GM18519 (cell line): ENCODE results near the gene LRP6.
"Not testable (repeated sequence)": the region's sequence is repeated elsewhere in the genome, so short reads cannot be mapped to it uniquely, and the experiment has no call there.

ENCODE experiments used
- ATAC-seq: cut with Tn5 transposase; IDR thresholded peaks from one replicate; pipeline ENCODE4 v1.9.1; 2021; ENCODE audit warnings: mild to moderate bottlenecking, moderate library complexity; ENCODE audit not compliant: unreplicated experiment, low FRiP score

Gene LRP6

DNA sequence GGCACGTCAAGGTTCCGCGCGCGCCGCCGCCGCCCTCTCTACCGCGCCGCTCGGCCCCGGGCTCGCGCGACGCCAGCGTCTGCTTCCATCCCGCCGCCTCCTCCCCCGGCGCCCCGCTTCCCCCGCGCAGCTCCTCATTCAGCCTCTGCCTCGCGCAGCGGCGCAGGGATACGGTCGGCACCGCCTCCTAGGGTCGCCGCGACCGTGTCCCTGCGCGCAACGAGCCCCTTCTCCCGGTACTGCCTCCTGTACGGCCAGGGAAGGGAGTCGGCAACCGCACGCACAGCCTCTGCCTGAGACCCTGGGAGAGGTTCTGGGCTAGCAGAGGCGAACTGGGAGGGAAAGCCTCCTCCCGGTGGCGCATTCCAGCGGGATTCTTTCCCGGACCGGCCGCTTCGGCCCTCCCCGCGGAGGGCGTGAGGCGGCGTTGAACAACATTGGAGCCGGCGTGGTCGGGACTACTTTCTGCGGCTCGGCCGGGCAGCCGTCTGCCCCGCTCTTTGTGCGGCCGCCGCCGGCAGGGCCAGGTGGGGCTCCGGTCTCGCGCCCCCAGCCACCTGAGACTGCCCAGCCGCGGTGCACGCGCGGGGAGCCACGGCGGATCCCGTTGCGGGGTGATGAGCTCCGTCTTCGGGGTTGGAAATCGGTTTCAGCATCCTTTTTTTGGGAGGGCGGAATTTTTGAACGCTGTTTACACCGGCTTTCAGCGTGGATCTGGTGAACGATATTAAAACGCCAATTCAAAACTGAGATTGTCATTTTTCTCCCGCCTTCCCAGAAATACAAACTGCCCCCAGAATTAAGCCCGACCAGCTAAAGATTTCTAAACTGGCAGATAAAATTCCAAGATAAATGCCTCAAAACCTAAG is at the start of gene LRP6:
Gene LRP6 (minus strand): TSS at position 172 of the 869 bp plus-strand sequence. CDS start 309 bp downstream, outside the sequence.
- ATAC-seq = peak; percentile 68

GRCh38 chr12:12315838-12316237 is 49.0 kb upstream of the LRP6 start:
- no peak for ATAC-seq

DNA sequence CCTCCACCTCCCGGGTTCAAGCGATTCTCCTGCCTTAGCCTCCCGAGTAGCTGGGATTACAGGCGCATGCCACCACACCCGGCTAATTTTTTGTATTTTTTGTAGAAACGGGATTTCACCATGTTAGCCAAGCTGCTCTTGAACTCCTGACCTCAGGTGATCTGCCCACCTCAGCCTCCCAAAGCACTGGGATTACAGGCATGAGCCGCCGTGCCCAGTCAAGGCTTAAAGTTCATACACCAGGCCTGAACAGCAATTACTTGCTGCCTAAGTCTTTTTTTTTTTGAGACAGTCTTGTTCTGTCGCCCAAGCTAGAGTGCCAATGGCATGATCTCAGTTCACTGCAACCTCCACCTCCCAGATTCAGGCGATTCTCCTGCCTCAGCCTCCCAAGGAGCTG is 43.9 kb upstream of the LRP6 start:
- ATAC-seq = not testable (repeated sequence)

GRCh38 chr12:12305568-12306300 is 38.9 kb upstream of the LRP6 start:
- no peak for ATAC-seq

DNA sequence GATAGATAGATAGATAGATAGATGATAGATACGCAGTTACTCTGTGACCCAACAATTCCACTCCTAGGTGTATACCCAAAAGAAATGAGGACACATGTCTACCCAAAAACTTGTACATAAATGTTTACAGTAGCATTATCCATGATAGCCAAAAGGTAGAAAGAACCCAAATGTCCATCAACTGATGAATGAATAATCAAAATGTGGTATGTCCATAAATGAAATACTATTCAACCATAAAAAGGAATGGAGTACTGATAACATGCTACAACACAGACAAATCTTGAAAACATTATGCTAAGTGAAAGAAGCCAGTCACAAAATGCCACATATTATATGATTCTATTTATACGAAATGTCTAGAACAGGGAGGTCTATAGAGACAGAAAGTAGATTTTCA is 36.1 kb upstream of the LRP6 start:
- no peak for ATAC-seq

- ATAC-seq = no peak
These were observed 34.3 kb upstream of the LRP6 start for GRCh38 chr12:12301122-12301521.

DNA sequence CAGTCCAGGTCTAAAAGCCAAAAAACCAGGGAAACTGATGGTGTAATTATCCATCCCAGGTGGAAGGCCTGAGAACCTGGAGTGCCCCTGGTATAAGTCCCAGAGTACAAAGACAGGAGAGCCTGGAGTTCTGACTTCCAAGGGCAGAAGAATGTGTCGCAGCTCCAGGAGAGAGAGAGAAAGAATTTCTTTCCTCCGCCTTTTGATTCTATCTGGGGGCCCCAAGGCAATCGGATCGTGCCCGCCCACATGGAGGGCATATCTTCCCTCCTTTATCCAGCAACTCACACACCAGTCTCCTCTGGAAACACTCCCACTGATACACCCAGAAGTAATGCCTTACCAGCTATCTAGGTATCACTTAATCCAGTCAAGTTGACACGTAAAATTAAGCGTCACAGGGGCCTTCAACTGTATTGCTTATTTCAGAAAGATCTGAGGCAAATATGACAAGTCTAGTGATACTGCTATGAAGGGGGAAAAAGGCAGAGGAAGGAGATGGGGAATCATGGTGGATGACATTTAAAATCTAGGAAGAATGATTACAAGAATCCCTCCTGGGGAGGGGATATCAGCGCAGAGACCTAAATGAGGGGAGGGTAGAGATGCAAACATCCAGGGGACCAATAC is 30.5 kb upstream of the LRP6 start:
- no peak for ATAC-seq

DNA sequence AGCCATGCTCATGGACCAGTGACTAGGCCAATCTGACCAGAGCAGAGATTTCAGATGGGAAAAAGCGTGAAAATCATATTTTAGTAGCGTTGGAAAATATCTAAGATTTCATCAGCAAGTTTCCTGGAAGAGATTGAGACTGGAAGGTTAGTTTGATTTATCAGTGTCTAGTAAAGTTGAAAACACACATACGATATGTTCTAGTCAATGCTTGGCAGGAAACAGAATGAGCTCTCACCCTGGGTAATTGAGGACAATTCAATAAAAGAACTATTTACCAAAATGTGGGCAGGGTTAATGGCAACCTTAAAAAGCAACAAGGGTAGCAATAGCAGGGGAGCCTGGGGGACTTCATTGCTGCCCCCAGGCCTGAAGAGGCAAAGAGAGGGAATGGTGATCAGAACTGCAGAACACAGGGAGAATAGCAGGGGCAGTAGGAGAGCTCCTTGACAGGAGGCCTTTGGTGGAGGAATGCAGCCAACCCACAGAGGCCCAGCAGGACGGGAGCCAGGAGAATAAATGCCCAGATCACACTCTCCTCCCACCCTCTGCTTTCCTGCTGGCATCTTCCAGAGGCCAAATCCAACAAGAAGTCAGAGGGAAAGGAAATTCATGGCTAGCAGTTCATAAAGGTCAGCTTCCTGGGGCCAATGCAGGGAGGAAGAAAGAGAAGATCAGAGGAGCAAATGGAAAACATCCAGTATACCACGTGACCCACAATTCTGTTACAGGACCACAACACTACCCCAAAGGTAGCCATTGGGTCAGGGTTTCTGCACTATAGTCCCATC is 27.6 kb upstream of the LRP6 start:
- ATAC-seq = no peak

DNA sequence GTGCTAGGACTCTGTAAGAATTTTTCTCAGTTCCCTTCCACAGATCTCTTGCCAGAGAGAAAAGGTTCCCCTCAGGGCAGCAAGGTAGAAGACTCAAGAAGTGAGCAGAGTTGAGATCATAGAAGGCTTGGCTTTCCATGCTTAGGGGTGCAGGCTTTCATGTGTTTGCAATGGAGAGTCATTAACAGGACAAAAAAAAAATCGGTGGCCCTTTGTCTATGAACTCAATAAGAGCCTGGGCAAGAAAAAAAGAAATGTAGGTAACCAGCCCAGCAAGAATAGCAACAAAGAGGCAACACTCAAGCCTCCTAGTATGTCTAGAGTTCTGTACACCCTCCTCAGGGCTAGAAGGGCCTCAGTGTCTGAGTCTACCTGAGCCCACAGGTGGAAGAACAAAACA is 23.4 kb upstream of the LRP6 start:
- no peak for ATAC-seq

- no peak for ATAC-seq
These were observed 19.6 kb upstream of the LRP6 start for GRCh38 chr12:12286441-12286840.

DNA sequence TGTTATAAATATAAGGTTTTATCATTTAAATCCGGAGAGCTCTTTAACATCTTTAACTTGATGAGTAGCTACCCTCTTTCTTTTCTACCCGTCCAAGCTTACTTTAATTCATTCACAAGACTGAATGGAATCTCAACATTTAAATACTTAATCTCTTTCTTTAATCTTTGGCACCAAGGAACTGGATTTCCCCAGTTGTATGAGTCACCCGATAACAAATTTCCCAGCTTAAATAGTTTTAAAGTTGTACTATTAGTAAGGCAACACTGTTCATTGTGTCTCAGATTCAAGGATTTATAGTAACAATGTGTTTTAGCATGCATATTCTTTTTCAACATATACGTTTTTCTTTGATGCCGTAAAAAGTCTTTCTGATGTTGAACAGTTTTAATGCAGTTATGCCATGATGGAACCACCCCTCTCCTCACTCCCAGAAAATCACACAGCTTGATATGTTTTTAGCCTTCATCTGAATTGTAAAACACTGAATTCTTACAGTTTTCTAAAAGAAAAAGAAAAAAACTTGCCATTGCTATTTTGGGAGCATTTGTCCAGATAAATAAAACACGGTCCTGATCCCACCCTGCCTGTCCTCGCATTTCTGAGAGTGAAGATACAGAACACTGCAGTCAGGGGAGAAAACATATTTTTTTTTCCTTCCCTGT is 16.0 kb upstream of the LRP6 start:
- no peak for ATAC-seq

GRCh38 chr12:12282202-12282601 is 15.4 kb upstream of the LRP6 start:
- no peak for ATAC-seq

GRCh38 chr12:12281134-12281533 is 14.3 kb upstream of the LRP6 start:
- ATAC-seq = no peak

DNA sequence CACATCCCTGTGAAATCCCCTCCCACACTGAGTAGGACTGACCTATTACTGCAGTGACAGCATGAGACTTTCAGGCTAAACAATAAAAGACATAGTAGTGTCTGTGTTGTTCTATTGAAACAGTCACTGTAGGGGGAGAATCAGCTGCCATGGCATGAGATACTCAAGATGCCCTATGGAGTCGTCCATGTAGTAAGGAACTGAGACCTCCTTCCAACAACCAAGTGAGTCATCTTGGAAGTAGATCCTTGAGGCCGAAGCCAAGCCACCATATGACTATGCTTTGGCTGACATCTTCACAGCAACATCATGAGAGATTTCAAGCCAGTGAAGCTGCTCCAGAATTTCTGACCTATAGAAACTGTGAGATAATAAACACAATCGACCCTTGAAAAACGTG is 12.1 kb upstream of the LRP6 start:
- ATAC-seq = no peak

- ATAC-seq = no peak
These were observed 9.0 kb upstream of the LRP6 start for GRCh38 chr12:12275874-12276273.

- no peak for ATAC-seq
These were observed 6.6 kb upstream of the LRP6 start for GRCh38 chr12:12273291-12273957.

DNA sequence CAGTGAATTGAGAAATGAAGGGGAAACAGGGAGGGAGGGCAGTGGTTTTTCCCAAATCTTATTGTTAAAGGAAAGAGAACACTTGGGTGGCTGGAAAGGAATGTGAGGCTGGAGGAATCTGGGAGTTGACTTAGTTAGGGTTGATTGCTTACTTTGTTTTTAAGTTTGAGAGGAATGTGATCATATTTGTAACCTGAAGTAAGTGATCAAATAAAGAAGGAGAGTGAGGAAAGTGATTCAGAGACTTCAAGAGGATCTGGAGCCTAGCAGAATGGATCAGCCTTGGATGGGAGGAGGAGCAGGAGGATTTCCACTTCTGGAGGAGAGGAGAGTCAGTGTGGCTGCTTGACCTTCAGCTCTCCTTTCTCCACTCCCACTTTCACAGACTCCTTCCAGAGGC is 6.0 kb upstream of the LRP6 start:
- ATAC-seq = no peak

GRCh38 chr12:12270226-12270625 is 3.4 kb upstream of the LRP6 start:
- no peak for ATAC-seq

- ATAC-seq = no peak
These were observed 927 bp upstream of the LRP6 start for GRCh38 chr12:12267742-12268200.
